Measurements from ENCODE around the gene CD74.

The CD74 gene

DNA sequence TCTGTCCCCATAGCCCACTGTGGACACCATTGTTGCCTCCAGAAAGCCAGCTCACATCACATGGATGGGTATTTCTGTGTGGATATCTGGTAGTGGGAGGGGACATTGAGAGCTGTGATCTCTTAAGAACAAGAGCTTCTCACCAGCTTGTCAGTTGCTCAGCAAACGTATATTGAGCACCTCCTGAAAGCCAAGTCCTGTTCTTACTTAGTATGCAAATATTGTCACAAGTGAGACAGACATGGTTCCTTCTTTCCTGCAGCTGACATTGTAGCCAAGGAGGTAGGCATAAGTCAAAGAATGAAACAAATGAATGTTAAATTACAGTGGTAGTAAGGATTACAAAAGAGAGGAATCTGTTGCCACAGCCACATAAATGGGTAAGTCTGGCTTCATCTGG lies 51.4 kb downstream of the CD74 start:
- TF ChIP-seq EZH2phosphoT487 (IDR thresholded peaks at IDR 0.05; ENCODE audit: low read depth) = no peak
- TF ChIP-seq, protein P1, sequence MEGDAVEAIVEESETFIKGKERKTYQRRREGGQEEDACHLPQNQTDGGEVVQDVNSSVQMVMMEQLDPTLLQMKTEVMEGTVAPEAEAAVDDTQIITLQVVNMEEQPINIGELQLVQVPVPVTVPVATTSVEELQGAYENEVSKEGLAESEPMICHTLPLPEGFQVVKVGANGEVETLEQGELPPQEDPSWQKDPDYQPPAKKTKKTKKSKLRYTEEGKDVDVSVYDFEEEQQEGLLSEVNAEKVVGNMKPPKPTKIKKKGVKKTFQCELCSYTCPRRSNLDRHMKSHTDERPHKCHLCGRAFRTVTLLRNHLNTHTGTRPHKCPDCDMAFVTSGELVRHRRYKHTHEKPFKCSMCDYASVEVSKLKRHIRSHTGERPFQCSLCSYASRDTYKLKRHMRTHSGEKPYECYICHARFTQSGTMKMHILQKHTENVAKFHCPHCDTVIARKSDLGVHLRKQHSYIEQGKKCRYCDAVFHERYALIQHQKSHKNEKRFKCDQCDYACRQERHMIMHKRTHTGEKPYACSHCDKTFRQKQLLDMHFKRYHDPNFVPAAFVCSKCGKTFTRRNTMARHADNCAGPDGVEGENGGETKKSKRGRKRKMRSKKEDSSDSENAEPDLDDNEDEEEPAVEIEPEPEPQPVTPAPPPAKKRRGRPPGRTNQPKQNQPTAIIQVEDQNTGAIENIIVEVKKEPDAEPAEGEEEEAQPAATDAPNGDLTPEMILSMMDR (IDR thresholded peaks at IDR 0.05; ENCODE audit: low read depth, low read length) = no peak
- H4K20me1 ChIP-seq (ENCODE audit: insufficient read depth, low read length) = peaks cover 13% of the 10 kb centered on the region
- peaks cover 59% of the 10 kb centered on the region for H3K79me2 ChIP-seq (ENCODE audit: low read length)
- H3K4me1 ChIP-seq (ENCODE audit: low read length) = peaks cover 43% of the 10 kb centered on the region
- H3K4me3 ChIP-seq (ENCODE audit: low read length) = peak overlapping the region; percentile 45
- peak overlapping the region; percentile 43; the same call in 1 of the 2 replicates for H3K9ac ChIP-seq (ENCODE audit: low read length)
- peaks cover 44% of the 10 kb centered on the region for H3K36me3 ChIP-seq (replicated peaks; ENCODE audit: low read depth, low read length)
- H3K9me3 ChIP-seq (ENCODE audit: insufficient read depth, low read length) = no peaks in the 10 kb centered on the region
- H3K27me3 ChIP-seq (ENCODE audit: low read depth, low read length) = no peaks in the 10 kb centered on the region
- H3K27ac ChIP-seq (ENCODE audit: low read length) = peak overlapping the region; percentile 97
- H3K4me2 ChIP-seq (ENCODE audit: low read length) = peak overlapping the region; percentile 71
- no peak overlapping the region for H2AFZ ChIP-seq (ENCODE audit: low read depth, low read length)

DNA sequence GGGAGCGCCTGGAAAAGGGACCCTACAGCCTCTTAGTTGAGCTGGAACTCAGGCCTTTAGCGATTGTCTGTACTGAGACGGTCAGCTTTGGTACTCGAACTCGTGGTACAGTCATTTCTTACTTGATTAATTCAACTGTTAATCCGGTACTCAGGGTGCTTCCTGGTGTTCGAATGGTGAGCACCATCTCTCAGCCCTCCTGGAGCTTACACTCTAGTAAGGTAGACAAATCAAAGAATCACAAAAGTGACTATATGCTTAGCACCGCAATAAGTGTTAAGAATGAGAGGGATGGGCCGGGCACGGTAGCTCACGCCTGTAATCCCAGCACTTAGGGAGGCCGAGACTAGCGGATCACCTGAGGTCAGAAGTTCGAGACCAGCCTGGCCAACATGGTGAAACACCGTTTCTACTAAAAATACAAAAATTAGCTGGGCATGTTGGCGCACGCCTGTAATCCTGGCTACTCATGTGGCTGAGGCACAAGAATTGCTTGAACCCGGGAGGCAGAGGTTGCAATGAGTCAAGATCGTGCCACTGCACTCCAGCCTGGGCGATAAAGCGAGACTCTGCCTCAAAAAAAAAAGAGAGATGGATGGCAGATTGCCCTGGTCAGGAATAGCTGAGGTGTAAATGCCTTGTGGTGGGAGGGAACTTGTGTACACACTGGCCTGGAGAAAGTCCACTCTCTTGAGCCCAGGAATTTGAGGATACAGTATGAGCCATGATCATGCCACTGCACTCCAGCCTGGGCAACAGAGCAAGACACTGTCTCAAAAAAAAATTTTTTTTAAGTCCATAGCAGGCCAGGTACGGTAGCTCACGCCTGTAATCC lies 54.2 kb downstream of the CD74 start:
- Histone ChIP-seq H3K27me3 (ENCODE audit: low read depth, low read length) (no peaks in the 10 kb centered on the region), H3K27ac (ENCODE audit: low read length) (peak overlapping the region; percentile 66), H3K4me1 (ENCODE audit: low read length) (peaks cover 43% of the 10 kb centered on the region), H3K4me2 (ENCODE audit: low read length) (peak overlapping the region; percentile 71), H4K20me1 (ENCODE audit: insufficient read depth, low read length) (peaks cover 13% of the 10 kb centered on the region), H3K4me3 (ENCODE audit: low read length) (peak overlapping the region; percentile 93), H3K36me3 (replicated peaks; ENCODE audit: low read depth, low read length) (peaks cover 33% of the 10 kb centered on the region), H2AFZ (ENCODE audit: low read depth, low read length) (no peak overlapping the region), H3K9ac (ENCODE audit: low read length) (peak overlapping the region; percentile 88), H3K9me3 (ENCODE audit: insufficient read depth, low read length) (no peaks in the 10 kb centered on the region), H3K79me2 (ENCODE audit: low read length) (peaks cover 58% of the 10 kb centered on the region)
- TF ChIP-seq EZH2phosphoT487 (IDR thresholded peaks at IDR 0.05; ENCODE audit: low read depth) = no peak
- TF ChIP-seq, protein P1 (IDR thresholded peaks at IDR 0.05; ENCODE audit: low read depth, low read length) = no peak

DNA sequence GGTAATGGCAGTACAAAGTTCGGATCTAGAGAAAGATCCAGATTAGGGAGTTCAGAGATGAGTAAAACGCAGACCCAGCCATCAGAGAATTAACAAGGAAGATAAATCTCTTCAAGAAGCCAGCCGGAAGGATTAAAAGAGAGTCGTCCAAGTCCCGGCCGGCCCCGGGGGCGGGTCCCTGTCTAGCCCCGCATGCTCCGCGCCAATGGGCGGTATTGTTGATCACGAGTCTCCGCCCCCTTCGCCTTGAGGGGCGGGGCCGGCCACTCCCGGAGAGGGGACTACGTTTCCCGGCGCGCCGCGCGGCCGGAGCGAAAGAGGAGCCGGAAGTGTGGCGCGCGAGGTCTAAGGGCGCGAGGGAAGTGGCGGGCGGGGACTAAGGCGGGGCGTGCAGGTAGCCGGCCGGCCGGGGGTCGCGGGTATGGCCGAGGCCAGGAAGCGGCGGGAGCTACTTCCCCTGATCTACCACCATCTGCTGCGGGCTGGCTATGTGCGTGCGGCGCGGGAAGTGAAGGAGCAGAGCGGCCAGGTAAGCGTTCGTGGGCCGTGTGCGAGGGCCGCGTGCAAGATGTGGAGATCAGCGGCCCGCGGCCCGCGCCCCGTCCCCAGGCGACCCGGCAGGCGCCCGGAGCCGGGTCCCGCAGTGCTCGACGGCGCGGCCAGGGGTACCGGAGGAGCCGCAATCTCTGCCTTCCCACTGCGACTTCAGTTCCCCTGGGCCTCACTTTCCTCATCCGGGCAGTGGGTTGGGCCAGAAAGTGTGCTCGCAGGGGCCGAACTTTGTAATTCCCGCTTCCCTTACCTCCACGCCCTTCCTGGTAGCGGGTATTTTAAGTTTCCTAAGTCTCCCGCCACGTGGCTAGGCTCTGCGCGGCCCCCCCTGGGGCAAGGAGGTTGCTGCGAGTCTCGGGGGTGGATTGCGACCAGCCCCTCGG lies 55.1 kb downstream of the CD74 start, which contains the start of gene TCOF1:
Gene TCOF1, plus strand, starts transcription at position 372 of the 935 bp plus-strand sequence. Its CDS starts 50 bp downstream, at position 422.
- H4K20me1 ChIP-seq (ENCODE audit: insufficient read depth, low read length) = peaks cover 13% of the 10 kb centered on the region
- H3K4me1 ChIP-seq (ENCODE audit: low read length) = peaks cover 43% of the 10 kb centered on the region
- H2AFZ ChIP-seq (ENCODE audit: low read depth, low read length) = peak within 1 kb of the TSS; percentile 71
- peaks cover 49% of the 10 kb centered on the region for H3K79me2 ChIP-seq (ENCODE audit: low read length)
- peak within 1 kb of the TSS; percentile 93 for H3K4me3 ChIP-seq (ENCODE audit: low read length)
- H3K9me3 ChIP-seq (ENCODE audit: insufficient read depth, low read length) = no peaks in the 10 kb centered on the region
- no peaks in the 10 kb centered on the region for H3K27me3 ChIP-seq (ENCODE audit: low read depth, low read length)
- no peak for TF ChIP-seq EZH2phosphoT487 (IDR thresholded peaks at IDR 0.05; ENCODE audit: low read depth)
- TF ChIP-seq, protein P1 (IDR thresholded peaks at IDR 0.05; ENCODE audit: low read depth, low read length) = no peak
- peak within 1 kb of the TSS; percentile 66 for H3K27ac ChIP-seq (ENCODE audit: low read length)
- H3K9ac ChIP-seq (ENCODE audit: low read length) = peak within 1 kb of the TSS; percentile 88
- peak within 1 kb of the TSS; percentile 75 for H3K4me2 ChIP-seq (ENCODE audit: low read length)
- peaks cover 25% of the 10 kb centered on the region for H3K36me3 ChIP-seq (replicated peaks; ENCODE audit: low read depth, low read length)

Data from OCI-LY3 (cell line).